ENCODE results near the gene PLEKHF1. TPM values are rescaled to one million over a fixed set of nuclear protein-coding genes. Genes with fewer than 3 reads are reported as not detected.
A peak's percentile ranks its signal among the peaks of the same experiment; 100 is the strongest.

Gene PLEKHF1
- total RNA-seq, 1 donor from 2014 or later: 9.6 TPM

DNA sequence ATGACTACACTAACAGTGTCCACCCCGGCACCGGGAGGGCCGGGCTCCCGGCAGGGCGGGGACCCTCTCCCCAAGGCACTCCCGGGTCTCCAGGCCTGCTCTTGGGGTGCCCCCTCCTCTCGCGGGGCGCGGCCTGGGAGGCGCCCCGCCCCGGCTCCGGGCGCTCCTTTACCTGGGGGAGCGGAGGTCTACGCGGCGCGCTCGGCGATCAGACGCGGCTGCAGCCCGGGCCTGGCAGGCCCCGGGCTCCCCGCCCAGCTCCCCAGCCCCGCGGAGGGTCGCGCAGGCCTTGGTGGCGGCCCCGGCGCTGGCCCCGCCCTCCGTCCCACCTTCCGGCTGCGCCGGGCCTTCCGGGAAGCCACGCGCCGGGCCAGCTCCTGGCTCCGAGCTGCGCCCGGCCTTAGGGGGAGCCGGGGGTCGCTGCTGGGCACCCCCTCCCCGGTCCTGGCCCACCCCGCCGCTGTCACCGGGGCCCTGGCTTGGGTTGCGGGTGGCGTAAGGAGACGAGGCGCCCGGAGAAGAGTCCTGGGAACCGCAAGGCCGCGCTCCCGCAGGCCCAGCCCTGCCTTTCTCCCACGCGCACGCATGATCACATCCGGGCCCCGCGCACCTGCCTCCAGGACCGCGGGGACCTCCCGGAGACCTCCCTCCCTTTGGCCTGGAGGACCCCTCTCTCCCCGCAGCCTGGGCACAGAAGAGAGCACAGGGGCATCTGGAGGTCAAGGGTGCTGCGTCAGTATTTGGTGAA lies 49.9 kb downstream of the PLEKHF1 start, which contains the start of gene C19orf12:
Gene C19orf12, minus strand, starts transcription at position 309 of the 748 bp plus-strand sequence. CDS start 6,848 bp downstream, outside the sequence.
- peak; percentile 60 for DNase-seq (ENCODE audit: low spot score, unreplicated experiment)
- Mint-ChIP-seq H3K36me3 (ENCODE audit: insufficient read depth) (no peaks in the 10 kb centered on the region), H3K27me3 (no peaks in the 10 kb centered on the region), H3K4me3 (ENCODE audit: low read depth) (peak within 1 kb of the TSS; percentile 79), H3K27ac (peak within 1 kb of the TSS; percentile 96), H3K4me1 (ENCODE audit: low read depth) (peaks cover 47% of the 10 kb centered on the region), H3K9me3 (ENCODE audit: low read depth) (no peaks in the 10 kb centered on the region)
- TF ChIP-seq, protein P1, sequence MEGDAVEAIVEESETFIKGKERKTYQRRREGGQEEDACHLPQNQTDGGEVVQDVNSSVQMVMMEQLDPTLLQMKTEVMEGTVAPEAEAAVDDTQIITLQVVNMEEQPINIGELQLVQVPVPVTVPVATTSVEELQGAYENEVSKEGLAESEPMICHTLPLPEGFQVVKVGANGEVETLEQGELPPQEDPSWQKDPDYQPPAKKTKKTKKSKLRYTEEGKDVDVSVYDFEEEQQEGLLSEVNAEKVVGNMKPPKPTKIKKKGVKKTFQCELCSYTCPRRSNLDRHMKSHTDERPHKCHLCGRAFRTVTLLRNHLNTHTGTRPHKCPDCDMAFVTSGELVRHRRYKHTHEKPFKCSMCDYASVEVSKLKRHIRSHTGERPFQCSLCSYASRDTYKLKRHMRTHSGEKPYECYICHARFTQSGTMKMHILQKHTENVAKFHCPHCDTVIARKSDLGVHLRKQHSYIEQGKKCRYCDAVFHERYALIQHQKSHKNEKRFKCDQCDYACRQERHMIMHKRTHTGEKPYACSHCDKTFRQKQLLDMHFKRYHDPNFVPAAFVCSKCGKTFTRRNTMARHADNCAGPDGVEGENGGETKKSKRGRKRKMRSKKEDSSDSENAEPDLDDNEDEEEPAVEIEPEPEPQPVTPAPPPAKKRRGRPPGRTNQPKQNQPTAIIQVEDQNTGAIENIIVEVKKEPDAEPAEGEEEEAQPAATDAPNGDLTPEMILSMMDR (IDR thresholded peaks at IDR 0.05; ENCODE audit: unreplicated experiment): no peak

DNA sequence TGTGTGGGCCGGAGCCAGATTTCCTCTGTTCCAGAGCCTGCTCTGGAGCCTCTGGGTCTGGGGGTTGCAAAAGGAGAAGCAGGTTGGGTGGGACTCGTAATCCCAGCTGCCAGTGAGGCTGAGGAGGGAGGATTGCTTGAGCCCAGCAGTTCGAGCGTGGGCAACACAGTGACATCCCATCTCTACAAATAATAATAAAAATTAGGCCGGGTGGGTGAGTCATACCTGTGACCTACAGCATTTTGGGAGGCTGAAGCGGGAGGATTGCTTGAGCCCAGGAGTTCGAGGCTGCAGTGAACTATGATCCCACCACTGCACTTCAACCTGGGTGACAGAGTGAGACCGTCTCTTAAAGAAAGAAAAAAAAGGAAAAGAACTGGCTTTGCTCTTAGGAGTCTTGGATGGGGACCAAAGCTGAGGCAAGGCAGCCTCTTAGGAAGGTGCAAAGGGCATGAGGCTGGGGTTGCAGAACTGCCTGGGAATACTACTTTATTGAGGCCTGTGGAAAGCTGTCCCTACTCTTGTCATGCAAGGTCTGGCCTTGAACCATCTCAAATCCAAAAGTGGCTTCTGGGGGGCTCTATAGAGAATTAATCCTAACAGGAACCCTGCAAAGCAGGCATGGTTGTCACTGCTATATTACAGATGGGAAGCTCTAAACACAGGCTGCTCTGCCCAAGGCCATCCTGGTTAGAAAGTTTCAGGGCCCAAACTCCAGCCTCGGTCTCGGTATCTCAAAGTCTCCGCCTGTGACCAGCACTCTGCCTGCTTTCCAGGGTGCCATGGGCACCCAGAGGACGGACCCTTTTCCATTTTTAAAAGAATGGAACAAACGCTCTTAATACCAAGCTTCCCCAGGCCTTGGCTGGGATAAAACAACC lies 50.7 kb downstream of the PLEKHF1 start:
- Mint-ChIP-seq H3K27me3 (peaks cover 2% of the 10 kb centered on the region), H3K27ac (peak overlapping the region; percentile 96), H3K4me3 (ENCODE audit: low read depth) (peak overlapping the region; percentile 79), H3K4me1 (ENCODE audit: low read depth) (peaks cover 40% of the 10 kb centered on the region), H3K9me3 (ENCODE audit: low read depth) (no peaks in the 10 kb centered on the region), H3K36me3 (ENCODE audit: insufficient read depth) (no peaks in the 10 kb centered on the region)
- DNase-seq (ENCODE audit: low spot score, unreplicated experiment): no peak
- TF ChIP-seq, protein P1 (IDR thresholded peaks at IDR 0.05; ENCODE audit: unreplicated experiment): no peak

DNA sequence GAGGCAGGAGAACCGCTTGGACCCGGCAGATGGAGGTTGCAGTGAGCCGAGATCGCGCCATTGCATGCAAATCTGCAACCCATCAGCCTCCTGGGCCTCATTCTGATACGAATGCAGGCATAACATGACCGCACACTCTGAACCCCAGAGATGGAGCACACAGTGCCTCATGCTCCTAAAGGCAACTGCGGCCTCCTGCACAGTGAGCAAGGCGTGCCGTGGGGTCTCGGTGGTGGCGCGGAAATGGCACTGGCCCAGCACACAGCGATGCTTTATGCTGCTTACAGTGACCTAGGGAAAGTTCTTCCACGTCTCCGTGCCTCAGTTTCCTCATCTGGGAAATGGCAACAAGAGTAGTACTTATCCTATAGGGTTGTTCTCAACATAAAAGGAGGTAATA lies 51.8 kb downstream of the PLEKHF1 start:
- no peak for DNase-seq (ENCODE audit: low spot score, unreplicated experiment)
- no peaks in the 10 kb centered on the region for H3K36me3 Mint-ChIP-seq (ENCODE audit: insufficient read depth)
- H3K4me1 Mint-ChIP-seq (ENCODE audit: low read depth): peaks cover 33% of the 10 kb centered on the region
- TF ChIP-seq, protein P1 (IDR thresholded peaks at IDR 0.05; ENCODE audit: unreplicated experiment): no peak
- no peaks in the 10 kb centered on the region for H3K9me3 Mint-ChIP-seq (ENCODE audit: low read depth)
- peaks cover 5% of the 10 kb centered on the region for H3K27me3 Mint-ChIP-seq
- H3K4me3 Mint-ChIP-seq (ENCODE audit: low read depth): no peak overlapping the region
- H3K27ac Mint-ChIP-seq: no peak overlapping the region

DNA sequence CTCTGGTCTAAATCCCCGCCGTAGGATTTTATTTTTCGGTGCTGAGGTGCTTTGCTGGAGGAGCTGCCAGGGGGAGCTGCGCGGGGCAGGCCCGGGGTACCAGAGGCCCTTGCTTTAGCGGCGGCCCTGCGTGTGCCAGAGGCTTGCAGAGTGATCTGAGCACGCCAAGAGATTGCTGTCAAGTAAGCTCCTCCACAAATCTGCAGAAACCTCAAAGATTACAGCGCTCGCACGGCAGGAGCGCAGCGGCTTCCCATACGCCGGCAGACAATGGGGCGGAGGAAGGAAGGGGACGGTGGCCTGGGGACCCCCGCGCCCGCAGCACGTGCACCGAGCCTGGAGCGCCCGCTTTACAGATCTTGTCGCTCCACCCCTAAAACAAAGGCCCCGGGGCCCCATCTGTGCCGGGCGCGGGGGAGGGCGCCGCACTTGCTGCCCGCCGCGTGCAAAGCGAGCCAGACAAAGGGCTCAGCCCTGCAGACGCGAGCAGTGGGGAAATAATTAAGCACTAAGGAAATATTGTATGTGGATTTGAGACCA lies 58.9 kb downstream of the PLEKHF1 start:
- TF ChIP-seq, protein P1 (IDR thresholded peaks at IDR 0.05; ENCODE audit: unreplicated experiment): peak; percentile 30
- H3K36me3 Mint-ChIP-seq (ENCODE audit: insufficient read depth): no peaks in the 10 kb centered on the region
- H3K4me3 Mint-ChIP-seq (ENCODE audit: low read depth): peak overlapping the region; percentile 68
- peak overlapping the region; percentile 27 for H3K27ac Mint-ChIP-seq
- no peaks in the 10 kb centered on the region for H3K9me3 Mint-ChIP-seq (ENCODE audit: low read depth)
- H3K27me3 Mint-ChIP-seq: peaks cover 31% of the 10 kb centered on the region
- H3K4me1 Mint-ChIP-seq (ENCODE audit: low read depth): peaks cover 8% of the 10 kb centered on the region
- DNase-seq (ENCODE audit: low spot score, unreplicated experiment): no peak

DNA sequence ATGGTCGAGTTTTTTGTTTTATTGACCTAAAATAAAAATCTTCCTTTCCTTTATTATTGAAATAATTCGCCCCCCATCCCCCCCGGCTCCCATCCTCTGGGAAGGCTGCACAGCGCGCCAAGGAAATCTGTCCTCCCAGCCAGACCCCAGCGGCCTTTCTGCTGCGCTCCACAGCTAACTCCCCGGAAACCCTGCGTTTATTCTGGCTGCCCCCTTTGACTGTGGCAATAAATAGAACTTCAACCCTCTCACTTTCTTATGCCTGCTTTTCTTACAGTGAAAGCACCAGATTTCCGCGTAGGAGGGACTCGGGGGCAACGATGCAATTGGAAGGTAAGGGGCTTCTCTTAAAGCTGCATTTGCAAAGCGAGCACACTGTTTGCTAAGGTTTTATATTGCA lies 59.5 kb downstream of the PLEKHF1 start:
- H3K27me3 Mint-ChIP-seq: peaks cover 36% of the 10 kb centered on the region

More for the DNA sequence above, 59.5 kb downstream of the PLEKHF1 start:
- no peak for DNase-seq (ENCODE audit: low spot score, unreplicated experiment)
- Mint-ChIP-seq H3K9me3 (ENCODE audit: low read depth) (no peaks in the 10 kb centered on the region), H3K27ac (no peak overlapping the region), H3K36me3 (ENCODE audit: insufficient read depth) (no peaks in the 10 kb centered on the region), H3K4me3 (ENCODE audit: low read depth) (peak overlapping the region; percentile 42), H3K4me1 (ENCODE audit: low read depth) (peaks cover 8% of the 10 kb centered on the region)
- TF ChIP-seq, protein P1 (IDR thresholded peaks at IDR 0.05; ENCODE audit: unreplicated experiment): no peak

Data from progenitor cell of endocrine pancreas (in vitro differentiated cells).